HCT116 (cell line): ENCODE measurements around the gene JOSD1. TPM values are rescaled to one million over a fixed set of nuclear protein-coding genes. Genes with fewer than 3 reads are reported as not detected.

Experiments
- ATAC-seq: fragments of 200-7000 bp; cut with Tn5 transposase; 2 replicates; pipeline ENCODE4 v1.9.1; 2020; ENCODE audit warnings: mild to moderate bottlenecking, moderate library complexity
- BruUV-seq: library from RNA; stranded (reverse); fragments of 400-500 nt; replicated peaks from 2 replicates; lab custom pipeline; 2021; lab: Mats Ljungman, UMichigan
- CTCF ChIA-PET: fragments of 300-600 bp; sonication (Branson Sonifier 250); formaldehyde crosslinking; loops from one replicate; lab custom pipeline; 2021; ENCODE audit warnings: antibody characterized with exemption; lab: Charles Lee
- POLR2A ChIA-PET: fragments of 300-600, 350-600 bp; sonication (Branson Sonifier 250); formaldehyde crosslinking; loops from one replicate; lab custom pipeline; 2021; ENCODE audit warnings: antibody characterized with exemption; lab: Charles Lee
- RAD21 ChIA-PET, 2 experiments: fragments of 300-600 bp; sonication (Branson Sonifier 250); formaldehyde crosslinking; loops; one replicate each; lab custom pipeline; 2023; ENCODE audit warnings: low total read pairs in 2 of 2; ENCODE audit not compliant: uncharacterized antibody in 2 of 2, unreplicated experiment in 2 of 2, low non-redundant PET in 1 of 2; lab: Charles Lee
- DNase-seq: peaks from one replicate; pipeline ENCODE4 v3.0.0-alpha.2; 2010; ENCODE audit warnings: low read depth, low spot score
- H2AFZ ChIP-seq: fragments of 200-600 bp; shearing (Covaris generic), sonication (generic); 2 replicates; pipeline ENCODE4 v1.6.1; 2017; ENCODE audit warnings: low read depth, mixed run types, mixed read lengths, antibody characterized with exemption, low read length; ENCODE audit not compliant: poor library complexity, severe bottlenecking
- H3K27ac ChIP-seq: 2 replicates; pipeline ENCODE4 v1.5.1; 2012; ENCODE audit warnings: low read depth, low read length
- H3K27me3 ChIP-seq: fragments of 200-600 bp; sonication (generic); 2 replicates; pipeline ENCODE4 v1.6.1; 2016; ENCODE audit warnings: mixed run types, low read length, mixed read lengths; ENCODE audit not compliant: insufficient read depth
- H3K36me3 ChIP-seq, 2 experiments: fragments of 200-500 bp in 1 of 2; fragments of 200-600 bp in 1 of 2; sonication (Bioruptor generic) in 1 of 2; sonication (generic) in 1 of 2; 2 replicates each; pipeline versions ENCODE4 v1.5.1 to v1.6.1; 2014 to 2016; ENCODE audit warnings: low read length in 2 of 2, inconsistent platforms in 1 of 2, mixed read lengths in 1 of 2, mixed run types in 1 of 2; ENCODE audit not compliant: insufficient read depth in 2 of 2, control insufficient read depth in 1 of 2
- H3K4me1 ChIP-seq, 2 experiments: fragments of 200-600 bp in 1 of 2; sonication (generic) in 1 of 2; 2 replicates each; pipeline versions ENCODE4 v1.5.1 to v1.6.1; 2012 to 2017; ENCODE audit warnings: low read length in 2 of 2, inconsistent platforms in 1 of 2, mild to moderate bottlenecking in 1 of 2, mixed read lengths in 1 of 2, mixed run types in 1 of 2, moderate library complexity in 1 of 2; ENCODE audit not compliant: insufficient read depth in 2 of 2, control insufficient read depth in 1 of 2
- H3K4me2 ChIP-seq: fragments of 200-600 bp; sonication (generic); 2 replicates; pipeline ENCODE4 v1.6.1; 2017; ENCODE audit warnings: mixed run types, low read length, mixed read lengths
- H3K4me3 ChIP-seq, 2 experiments: fragments of 200-600 bp in 1 of 2; sonication (generic) in 1 of 2; replicated peaks in 1 of 2; 2 replicates each; pipeline ENCODE4 v1.5.1; 2011 to 2016; ENCODE audit warnings: low read length in 2 of 2, control low read depth in 1 of 2, low read depth in 1 of 2, mild to moderate bottlenecking in 1 of 2, mixed read lengths in 1 of 2, mixed run types in 1 of 2
- H3K79me2 ChIP-seq: fragments of 200-600 bp; sonication (generic); 2 replicates; pipeline ENCODE4 v1.6.1; 2017; ENCODE audit warnings: mild to moderate bottlenecking, mixed run types, low read length, moderate library complexity, mixed read lengths; ENCODE audit not compliant: insufficient read depth
- H3K9ac ChIP-seq: fragments of 200-600 bp; sonication (generic); 2 replicates; pipeline ENCODE4 v1.6.1; 2016; ENCODE audit warnings: low read length, mixed read lengths
- H3K9me2 ChIP-seq: fragments of 200-600 bp; sonication (generic), shearing (Covaris generic); 2 replicates; pipeline ENCODE4 v1.6.1; 2017; ENCODE audit warnings: mixed run types, mild to moderate bottlenecking, moderate library complexity; ENCODE audit not compliant: insufficient read depth
- H3K9me3 ChIP-seq, 2 experiments: fragments of 200-500 bp in 1 of 2; fragments of 200-600 bp in 1 of 2; sonication (Bioruptor generic) in 1 of 2; sonication (generic) in 1 of 2; 2 replicates each; pipeline ENCODE4 v1.6.1; 2014 to 2017; ENCODE audit warnings: low read length in 2 of 2, mixed read lengths in 2 of 2, inconsistent platforms in 1 of 2, low read depth in 1 of 2, mild to moderate bottlenecking in 1 of 2, mixed run types in 1 of 2, moderate library complexity in 1 of 2; ENCODE audit not compliant: control insufficient read depth in 1 of 2, insufficient read depth in 1 of 2
- H4K20me1 ChIP-seq: fragments of 200-600 bp; sonication (generic), shearing (Covaris generic); 2 replicates; pipeline ENCODE4 v1.6.1; 2017; ENCODE audit warnings: mixed run types, mild to moderate bottlenecking, moderate library complexity; ENCODE audit not compliant: insufficient read depth
- CBX3 ChIP-seq: IDR thresholded peaks from 2 replicates; pipeline ENCODE4 v1.6.1; 2012; ENCODE audit warnings: low read depth
- POLR2A ChIP-seq: IDR thresholded peaks from 2 replicates; pipeline ENCODE4 v1.7.0; 2011; ENCODE audit warnings: borderline replicate concordance; ENCODE audit not compliant: insufficient read depth, insufficient read length; ENCODE audit errors: extremely low read depth
- RAD21 ChIP-seq: IDR thresholded peaks from 2 replicates; pipeline ENCODE4 v1.6.1; 2012; ENCODE audit warnings: low read depth, mild to moderate bottlenecking
- TCF7L2 ChIP-seq: IDR thresholded peaks from 2 replicates; pipeline ENCODE4 v1.7.0; 2011; ENCODE audit warnings: borderline replicate concordance, inconsistent platforms; ENCODE audit not compliant: insufficient read depth, insufficient read length; ENCODE audit errors: extremely low read depth
- ZFX ChIP-seq: fragments of 450-650 bp; IDR thresholded peaks from 2 replicates; pipeline ENCODE4 v1.6.1; 2017
- intact Hi-C: fragments of 100-400 bp; cut with micrococcal nuclease; formaldehyde crosslinking; loops from 2 replicates; pipeline ENCODE4 v1.10.0; 2022
- total RNA-seq: library from RNA; stranded (reverse); gene quantifications from one replicate; pipeline ENCODE4 v1.2.1, GENCODE V29; 2021; ENCODE audit not compliant: unreplicated experiment
- TF ChIP-seq, protein P1 (sequence below): IDR thresholded peaks from 2 replicates; pipeline ENCODE4 v1.6.1; 2012; ENCODE audit warnings: low read depth
- TF ChIP-seq, protein P2 (sequence below): IDR thresholded peaks from 2 replicates; pipeline ENCODE4 v1.6.1; 2012

The JOSD1 gene
- total RNA-seq, 1 experiment from 2014 or later, result 67.3 TPM

DNA sequence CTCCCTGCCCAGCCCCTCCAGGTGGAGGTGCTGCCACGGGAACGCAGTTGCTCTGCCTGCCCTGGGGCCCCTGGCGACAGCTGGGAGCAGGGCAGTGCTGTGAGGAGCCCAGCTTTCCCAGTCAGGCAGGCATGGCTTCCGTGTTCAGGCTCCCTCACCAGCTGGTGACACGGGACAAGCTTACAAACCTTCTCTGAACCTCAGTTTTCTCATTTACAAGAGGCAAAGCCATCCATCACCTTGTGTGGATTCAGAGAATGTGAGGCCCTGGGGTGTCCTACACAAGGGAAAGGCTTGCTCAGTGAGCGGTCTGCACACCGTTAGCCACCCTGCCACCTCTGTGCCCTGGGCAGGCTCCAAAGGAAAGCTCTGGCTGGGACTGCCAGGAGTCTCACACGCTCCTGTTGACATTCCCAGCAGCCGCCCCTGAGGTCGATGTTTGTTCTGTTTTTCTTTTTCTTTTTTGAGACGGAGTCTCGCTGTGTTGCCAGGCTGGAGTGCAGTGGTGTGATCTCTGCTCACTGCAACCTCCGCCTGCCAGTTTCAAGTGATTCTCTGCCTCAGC is 31.6 kb upstream of the JOSD1 start:
- no TSS peak for BruUV-seq
- H3K9me3 ChIP-seq, result no peaks in the 10 kb centered on the region
- H3K27me3 ChIP-seq, result no peaks in the 10 kb centered on the region
- intact Hi-C loops, result no loop called here
- H3K9me2 ChIP-seq, result no peaks in the 10 kb centered on the region
- H3K9ac ChIP-seq, result no peak overlapping the region
- DNase-seq (no peak), ATAC-seq (no peak)
- ChIA-PET POLR2A (interaction anchor here (1.6 kb wide), 1 partner anchor 15 kb away, joined by 3 read pairs; no protein-coding TSS in a partner anchor), RAD21 (interaction anchor here in 1 of 2 experiments (1.1 kb wide), 1 partner anchor 34 kb away, joined by 3 read pairs; no protein-coding TSS in a partner anchor), CTCF (interaction anchor here (1.1 to 3.1 kb wide), 7 partner anchors 8 to 36 kb away, joined by 4 to 19 read pairs (median 6); no protein-coding TSS in a partner anchor)
- no peak overlapping the region for H2AFZ ChIP-seq
- no peak overlapping the region for H3K27ac ChIP-seq
- no peaks in the 10 kb centered on the region for H4K20me1 ChIP-seq
- peaks cover 0 to under 1% of the 10 kb centered on the region in 2 experiments; a peak in 1 of 4 replicates for H3K4me1 ChIP-seq
- TF ChIP-seq, protein P1, sequence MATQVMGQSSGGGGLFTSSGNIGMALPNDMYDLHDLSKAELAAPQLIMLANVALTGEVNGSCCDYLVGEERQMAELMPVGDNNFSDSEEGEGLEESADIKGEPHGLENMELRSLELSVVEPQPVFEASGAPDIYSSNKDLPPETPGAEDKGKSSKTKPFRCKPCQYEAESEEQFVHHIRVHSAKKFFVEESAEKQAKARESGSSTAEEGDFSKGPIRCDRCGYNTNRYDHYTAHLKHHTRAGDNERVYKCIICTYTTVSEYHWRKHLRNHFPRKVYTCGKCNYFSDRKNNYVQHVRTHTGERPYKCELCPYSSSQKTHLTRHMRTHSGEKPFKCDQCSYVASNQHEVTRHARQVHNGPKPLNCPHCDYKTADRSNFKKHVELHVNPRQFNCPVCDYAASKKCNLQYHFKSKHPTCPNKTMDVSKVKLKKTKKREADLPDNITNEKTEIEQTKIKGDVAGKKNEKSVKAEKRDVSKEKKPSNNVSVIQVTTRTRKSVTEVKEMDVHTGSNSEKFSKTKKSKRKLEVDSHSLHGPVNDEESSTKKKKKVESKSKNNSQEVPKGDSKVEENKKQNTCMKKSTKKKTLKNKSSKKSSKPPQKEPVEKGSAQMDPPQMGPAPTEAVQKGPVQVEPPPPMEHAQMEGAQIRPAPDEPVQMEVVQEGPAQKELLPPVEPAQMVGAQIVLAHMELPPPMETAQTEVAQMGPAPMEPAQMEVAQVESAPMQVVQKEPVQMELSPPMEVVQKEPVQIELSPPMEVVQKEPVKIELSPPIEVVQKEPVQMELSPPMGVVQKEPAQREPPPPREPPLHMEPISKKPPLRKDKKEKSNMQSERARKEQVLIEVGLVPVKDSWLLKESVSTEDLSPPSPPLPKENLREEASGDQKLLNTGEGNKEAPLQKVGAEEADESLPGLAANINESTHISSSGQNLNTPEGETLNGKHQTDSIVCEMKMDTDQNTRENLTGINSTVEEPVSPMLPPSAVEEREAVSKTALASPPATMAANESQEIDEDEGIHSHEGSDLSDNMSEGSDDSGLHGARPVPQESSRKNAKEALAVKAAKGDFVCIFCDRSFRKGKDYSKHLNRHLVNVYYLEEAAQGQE, result no peak
- TF ChIP-seq TCF7L2, result no peak
- TF ChIP-seq RAD21, result no peak
- TF ChIP-seq POLR2A, result no peak
- TF ChIP-seq ZFX, result no peak
- TF ChIP-seq, protein P2, sequence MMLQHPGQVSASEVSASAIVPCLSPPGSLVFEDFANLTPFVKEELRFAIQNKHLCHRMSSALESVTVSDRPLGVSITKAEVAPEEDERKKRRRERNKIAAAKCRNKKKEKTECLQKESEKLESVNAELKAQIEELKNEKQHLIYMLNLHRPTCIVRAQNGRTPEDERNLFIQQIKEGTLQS, result no peak
- TF ChIP-seq CBX3, result no peak
- H3K4me2 ChIP-seq, result no peak overlapping the region
- H3K36me3 ChIP-seq, result peaks cover 31 to 39% of the 10 kb centered on the region in 2 experiments; a peak in 3 of 4 replicates
- no peak overlapping the region for H3K4me3 ChIP-seq
- H3K79me2 ChIP-seq, result no peaks in the 10 kb centered on the region
